NT2/D1 (cell line): ENCODE measurements around the gene AP1G2.

ENCODE experiments used
- SUZ12 ChIP-seq: IDR thresholded peaks from 2 replicates; pipeline ENCODE4 v1.6.1; 2011; ENCODE audit not compliant: insufficient read length, insufficient read depth; ENCODE audit errors: extremely low read depth
- YY1 ChIP-seq: IDR thresholded peaks from 2 replicates; pipeline ENCODE4 v1.6.1; 2011; ENCODE audit not compliant: insufficient read length, insufficient read depth
- ZNF274 ChIP-seq: IDR thresholded peaks from 2 replicates; pipeline ENCODE4 v1.6.1; 2011; ENCODE audit warnings: mild to moderate bottlenecking, low read depth, low read length

DNA sequence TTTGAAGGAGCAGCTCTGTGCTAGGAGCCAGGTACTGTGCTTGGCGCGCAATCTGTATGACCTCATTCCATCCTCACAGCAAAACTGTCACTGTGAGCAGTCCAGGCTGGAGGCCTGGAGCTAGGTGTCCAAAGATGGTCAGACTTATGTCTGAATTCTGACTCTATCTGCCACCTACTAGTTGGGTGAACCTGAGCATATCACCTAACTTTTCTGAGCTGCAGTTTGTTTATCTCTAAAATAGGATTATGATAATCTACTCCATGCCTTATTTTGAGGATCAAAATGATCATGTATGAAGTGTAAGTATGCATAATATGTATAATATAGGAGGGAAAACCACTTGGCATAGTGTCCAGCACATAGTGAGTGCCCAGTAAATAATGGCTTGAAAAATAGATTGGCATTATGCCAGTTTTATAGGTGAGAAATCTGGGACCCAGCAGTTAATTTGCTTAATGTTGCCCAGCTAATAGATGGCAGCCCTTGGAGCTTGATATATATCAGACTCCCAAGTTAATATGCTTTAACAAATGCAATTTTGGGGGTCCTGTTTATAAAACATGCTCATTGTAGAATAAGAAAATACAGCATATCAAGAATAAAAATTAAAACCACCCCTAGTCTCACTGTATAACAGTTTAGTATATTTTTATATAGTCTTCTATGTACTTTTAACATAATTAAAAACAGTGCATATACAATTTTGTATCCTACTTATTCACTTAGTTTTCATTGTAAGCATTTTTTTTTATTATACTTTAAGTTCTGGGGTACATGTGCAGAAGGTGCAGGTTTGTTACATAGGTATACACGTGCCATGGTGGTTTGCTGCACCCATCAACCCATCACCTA, 15.5 kb upstream of the AP1G2 start:
- no peak for TF ChIP-seq ZNF274
- no peak for TF ChIP-seq YY1
- TF ChIP-seq SUZ12 = no peak
